Neural crest cell (in vitro differentiated cells): ENCODE results near the gene NRG3. TPM values are rescaled to one million over a fixed set of nuclear protein-coding genes. Genes with fewer than 3 reads are reported as not detected.

ENCODE experiments used
- DNase-seq: peaks from one replicate; pipeline ENCODE4 v3.0.0; 2021; ENCODE audit warnings: low read depth, mixed read lengths, low spot score
- H3K27ac Mint-ChIP-seq: one replicate; pipeline ENCODE4 v1.8.0; 2021; ENCODE audit warnings: mild to moderate bottlenecking, mixed read lengths; ENCODE audit not compliant: unreplicated experiment
- H3K27me3 Mint-ChIP-seq: 2 replicates; pipeline ENCODE4 v1.8.0; 2021; ENCODE audit warnings: low read depth, mild to moderate bottlenecking, mixed read lengths
- H3K36me3 Mint-ChIP-seq: 2 replicates; pipeline ENCODE4 v1.8.0; 2021; ENCODE audit warnings: low read depth, mild to moderate bottlenecking, mixed read lengths
- H3K4me1 Mint-ChIP-seq: 2 replicates; pipeline ENCODE4 v1.8.0; 2021; ENCODE audit warnings: mixed read lengths
- H3K4me3 Mint-ChIP-seq: one replicate; pipeline ENCODE4 v1.8.0; 2021; ENCODE audit warnings: mild to moderate bottlenecking, mixed read lengths
- H3K9me3 Mint-ChIP-seq: 2 replicates; pipeline ENCODE4 v1.8.0; 2021; ENCODE audit warnings: mixed read lengths
- CTCF ChIP-seq: fragments of 200-600 bp; sonication (generic); conservative IDR thresholded peaks from 2 replicates; pipeline ENCODE4 v1.5.0; 2021; ENCODE audit warnings: antibody characterized with exemption, mild to moderate bottlenecking
- total RNA-seq: library from RNA; stranded (reverse); gene quantifications from 2 replicates; pipeline ENCODE4 v1.2.1, GENCODE V29; 2021

The NRG3 gene
- total RNA-seq, 1 donor from 2014 or later = 3.1 TPM

- TF ChIP-seq CTCF = no peak
- no peaks in the 10 kb centered on the region for H3K9me3 Mint-ChIP-seq
- no peak for DNase-seq
Measured at GRCh38 chr10:81957976-81958375, 83.0 kb downstream of the NRG3 start.

GRCh38 chr10:81959016-81959415, 84.0 kb downstream of the NRG3 start:
- Mint-ChIP-seq H3K36me3 (no peaks in the 10 kb centered on the region), H3K4me3 (no peak overlapping the region), H3K4me1 (no peaks in the 10 kb centered on the region), H3K27ac (no peak overlapping the region), H3K27me3 (no peaks in the 10 kb centered on the region), H3K9me3 (peaks cover 3% of the 10 kb centered on the region)
- no peak for DNase-seq
- TF ChIP-seq CTCF = no peak

More at GRCh38 chr10:81957976-81958375, 83.0 kb downstream of the NRG3 start:
- Mint-ChIP-seq H3K4me1 (no peaks in the 10 kb centered on the region), H3K27me3 (no peaks in the 10 kb centered on the region), H3K36me3 (no peaks in the 10 kb centered on the region), H3K4me3 (no peak overlapping the region), H3K27ac (no peak overlapping the region)

- TF ChIP-seq CTCF = no peak
- Mint-ChIP-seq H3K36me3 (no peaks in the 10 kb centered on the region), H3K27me3 (no peaks in the 10 kb centered on the region), H3K4me3 (no peak overlapping the region), H3K4me1 (no peaks in the 10 kb centered on the region), H3K9me3 (peaks cover 3% of the 10 kb centered on the region), H3K27ac (no peak overlapping the region)
- DNase-seq = no peak
Measured at GRCh38 chr10:81961451-81962184, 86.6 kb downstream of the NRG3 start.

- Mint-ChIP-seq H3K27ac (no peak overlapping the region), H3K9me3 (peaks cover 3% of the 10 kb centered on the region)
- TF ChIP-seq CTCF = no peak
Measured at GRCh38 chr10:81963606-81964005, 88.6 kb downstream of the NRG3 start.

GRCh38 chr10:81967716-81968115, 92.7 kb downstream of the NRG3 start:
- no peak for DNase-seq
- no peak overlapping the region for H3K27ac Mint-ChIP-seq
- H3K9me3 Mint-ChIP-seq = peaks cover 3% of the 10 kb centered on the region

More at GRCh38 chr10:81963606-81964005, 88.6 kb downstream of the NRG3 start:
- Mint-ChIP-seq H3K4me3 (no peak overlapping the region), H3K27me3 (no peaks in the 10 kb centered on the region), H3K4me1 (no peaks in the 10 kb centered on the region), H3K36me3 (no peaks in the 10 kb centered on the region)
- no peak for DNase-seq

More at GRCh38 chr10:81967716-81968115, 92.7 kb downstream of the NRG3 start:
- H3K4me1 Mint-ChIP-seq = no peaks in the 10 kb centered on the region
- no peaks in the 10 kb centered on the region for H3K36me3 Mint-ChIP-seq
- H3K27me3 Mint-ChIP-seq = no peaks in the 10 kb centered on the region
- TF ChIP-seq CTCF = no peak
- H3K4me3 Mint-ChIP-seq = no peak overlapping the region
